WERI-Rb-1 (cell line): ENCODE measurements around the gene ERGIC1.
"Not testable (repeated sequence)": the region's sequence is repeated elsewhere in the genome, so short reads cannot be mapped to it uniquely, and the experiment has no call there.

Experiments
- DNase-seq: peaks from one replicate; pipeline ENCODE4 v3.0.0-alpha.2; 2020
- H3K27ac ChIP-seq: fragments of 250-450 bp; sonication (Bioruptor Pico); 2 replicates; pipeline ENCODE4 v1.5.1; 2020; ENCODE audit warnings: mild to moderate bottlenecking, moderate library complexity
- H3K27me3 ChIP-seq: fragments of 250-450 bp; sonication (Bioruptor Pico); 2 replicates; pipeline ENCODE4 v1.5.1; 2021; ENCODE audit warnings: mild to moderate bottlenecking, low read depth, moderate library complexity; ENCODE audit not compliant: insufficient read depth, severe bottlenecking
- H3K36me3 ChIP-seq: fragments of 250-450 bp; sonication (Bioruptor Pico); 2 replicates; pipeline ENCODE4 v1.5.1; 2020; ENCODE audit warnings: mild to moderate bottlenecking, moderate library complexity
- H3K4me3 ChIP-seq: 2 replicates; pipeline ENCODE4 v1.5.1; 2011; ENCODE audit warnings: low read depth, mild to moderate bottlenecking, control low read depth, low read length
- H3K9me3 ChIP-seq: fragments of 250-450 bp; sonication (Bioruptor Pico); 2 replicates; pipeline ENCODE4 v1.5.1; 2021; ENCODE audit warnings: mild to moderate bottlenecking, moderate library complexity; ENCODE audit not compliant: severe bottlenecking
- CTCF ChIP-seq: IDR thresholded peaks from 2 replicates; pipeline ENCODE4 v1.5.1; 2011; ENCODE audit warnings: low read depth, mild to moderate bottlenecking, control low read depth, inconsistent platforms, low read length

Gene ERGIC1

GRCh38 chr5:172849606-172850453 is 15.8 kb downstream of the ERGIC1 start:
- no peak overlapping the region for H3K4me3 ChIP-seq
- no peak overlapping the region for H3K27ac ChIP-seq
- no peak for TF ChIP-seq CTCF
- DNase-seq: no peak
- no peaks in the 10 kb centered on the region for H3K36me3 ChIP-seq
- no peaks in the 10 kb centered on the region for H3K9me3 ChIP-seq
- no peaks in the 10 kb centered on the region for H3K27me3 ChIP-seq

GRCh38 chr5:172850454-172850797 is 16.4 kb downstream of the ERGIC1 start:
- Histone ChIP-seq H3K27ac (no peak overlapping the region), H3K36me3 (no peaks in the 10 kb centered on the region), H3K9me3 (no peaks in the 10 kb centered on the region), H3K27me3 (no peaks in the 10 kb centered on the region), H3K4me3 (no peak overlapping the region)
- TF ChIP-seq CTCF: no peak
- DNase-seq: no peak

- H3K4me3 ChIP-seq, H3K27me3 ChIP-seq, H3K27ac ChIP-seq, DNase-seq, H3K9me3 ChIP-seq, H3K36me3 ChIP-seq: not testable (repeated sequence)
Observed at GRCh38 chr5:172851254-172851653, 17.2 kb downstream of the ERGIC1 start.

GRCh38 chr5:172852490-172853354 is 18.7 kb downstream of the ERGIC1 start:
- Histone ChIP-seq H3K9me3 (no peaks in the 10 kb centered on the region), H3K27me3 (no peaks in the 10 kb centered on the region), H3K4me3 (no peak overlapping the region), H3K36me3 (no peaks in the 10 kb centered on the region), H3K27ac (no peak overlapping the region)
- DNase-seq: no peak
- no peak for TF ChIP-seq CTCF

- no peak overlapping the region for H3K27ac ChIP-seq
- no peak overlapping the region for H3K4me3 ChIP-seq
- H3K36me3 ChIP-seq: no peaks in the 10 kb centered on the region
- H3K27me3 ChIP-seq: no peaks in the 10 kb centered on the region
- no peak for TF ChIP-seq CTCF
- H3K9me3 ChIP-seq: no peaks in the 10 kb centered on the region
- no peak for DNase-seq
Observed at GRCh38 chr5:172853355-172853975, 19.4 kb downstream of the ERGIC1 start.

- no peaks in the 10 kb centered on the region for H3K36me3 ChIP-seq
- no peaks in the 10 kb centered on the region for H3K27me3 ChIP-seq
- DNase-seq: no peak
- no peak overlapping the region for H3K4me3 ChIP-seq
- no peak for TF ChIP-seq CTCF
- H3K27ac ChIP-seq: no peak overlapping the region
- H3K9me3 ChIP-seq: no peaks in the 10 kb centered on the region
Observed at GRCh38 chr5:172854451-172854871, 20.4 kb downstream of the ERGIC1 start.
